Measurements from ENCODE around the gene COL6A2.

Gene COL6A2

DNA sequence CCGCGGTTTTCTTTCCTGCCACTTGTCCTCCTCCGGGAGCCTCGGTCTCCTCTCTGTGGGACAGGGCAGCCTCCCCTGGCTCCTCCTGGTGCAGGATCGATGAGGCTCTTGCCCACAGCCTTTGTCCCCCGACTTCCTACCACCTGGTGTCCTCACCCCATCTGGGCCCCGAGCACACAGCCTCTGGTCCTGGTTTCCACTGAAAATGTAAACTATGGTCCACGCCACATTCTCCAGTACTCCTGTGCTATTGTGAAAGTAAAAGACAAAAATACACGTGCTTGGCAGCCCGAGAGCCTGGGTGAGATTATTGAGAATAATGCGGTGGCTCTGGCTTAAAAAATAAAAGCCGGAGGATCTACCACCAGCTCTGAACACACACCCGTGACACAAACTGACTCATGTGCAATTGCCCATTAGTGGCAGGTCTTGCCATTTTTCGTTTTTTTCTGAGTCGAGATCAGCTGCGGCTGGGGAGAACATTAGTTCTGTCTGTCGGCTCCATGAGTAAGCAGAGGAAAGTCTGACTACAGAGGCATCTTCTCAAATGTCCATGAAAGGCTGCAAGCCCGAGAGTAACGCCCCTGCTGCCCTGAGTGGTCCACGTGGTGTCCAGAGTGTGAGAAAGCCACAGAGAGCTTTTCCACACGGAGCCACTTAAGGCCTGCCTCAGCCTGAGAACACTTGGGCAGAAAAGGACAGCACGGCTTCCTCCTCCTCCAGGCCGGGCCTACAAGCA is 5.7 kb upstream of the COL6A2 start:
- no peak overlapping the region for H3K4me3 ChIP-seq (ENCODE audit: low read length)
- TF ChIP-seq ZNF274 (IDR thresholded peaks at IDR 0.05; ENCODE audit: low read depth, low read length) = no peak

GRCh38 chr21:46092811-46093667 is 4.9 kb upstream of the COL6A2 start:
- no peak for TF ChIP-seq ZNF274 (IDR thresholded peaks at IDR 0.05; ENCODE audit: low read depth, low read length)
- no peak overlapping the region for H3K4me3 ChIP-seq (ENCODE audit: low read length)

DNA sequence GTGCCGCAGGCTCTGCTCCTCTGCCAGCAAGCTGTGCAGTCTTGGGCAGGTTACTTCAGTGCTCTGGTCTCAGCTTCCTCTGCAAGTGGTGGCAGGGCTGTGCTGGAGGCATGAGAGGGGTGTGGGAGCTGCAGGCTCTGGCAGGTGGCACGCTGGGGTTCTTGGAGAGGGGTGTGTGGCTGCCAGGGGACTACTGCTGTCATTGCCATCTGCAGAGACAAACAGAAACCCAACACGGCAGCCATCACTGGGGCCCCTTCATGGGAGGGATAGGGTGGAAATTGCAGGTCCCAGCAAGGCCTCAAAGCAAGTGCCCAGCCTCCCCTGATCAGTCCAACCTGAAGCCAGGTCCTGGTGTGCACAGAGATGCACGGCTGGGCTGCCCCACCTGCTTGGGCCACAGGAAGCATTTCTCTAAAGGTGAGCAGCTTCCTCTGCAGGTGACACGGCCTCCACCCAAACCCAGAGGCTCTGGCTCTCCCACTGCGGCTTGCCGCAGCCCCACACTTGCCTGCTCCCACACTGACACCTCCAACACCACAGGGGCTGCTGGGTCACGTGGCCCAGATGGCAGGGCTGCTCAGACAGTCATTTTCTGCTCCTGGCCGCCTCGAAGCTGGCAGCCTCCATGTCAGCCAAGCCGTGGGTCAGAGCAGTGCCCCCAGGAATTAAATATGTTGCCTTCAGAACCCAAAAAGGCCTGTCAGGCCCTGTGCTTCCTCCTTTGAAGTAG is 4.1 kb upstream of the COL6A2 start:
- H3K4me3 ChIP-seq (ENCODE audit: low read length) = no peak overlapping the region
- TF ChIP-seq ZNF274 (IDR thresholded peaks at IDR 0.05; ENCODE audit: low read depth, low read length) = no peak

- H3K4me3 ChIP-seq (ENCODE audit: low read length) = no peak overlapping the region
- no peak for TF ChIP-seq ZNF274 (IDR thresholded peaks at IDR 0.05; ENCODE audit: low read depth, low read length)
Measured at GRCh38 chr21:46094401-46095082, 3.4 kb upstream of the COL6A2 start.

- no peak overlapping the region for H3K4me3 ChIP-seq (ENCODE audit: low read length)
- no peak for TF ChIP-seq ZNF274 (IDR thresholded peaks at IDR 0.05; ENCODE audit: low read depth, low read length)
Measured at GRCh38 chr21:46095083-46095719, 2.7 kb upstream of the COL6A2 start.

DNA sequence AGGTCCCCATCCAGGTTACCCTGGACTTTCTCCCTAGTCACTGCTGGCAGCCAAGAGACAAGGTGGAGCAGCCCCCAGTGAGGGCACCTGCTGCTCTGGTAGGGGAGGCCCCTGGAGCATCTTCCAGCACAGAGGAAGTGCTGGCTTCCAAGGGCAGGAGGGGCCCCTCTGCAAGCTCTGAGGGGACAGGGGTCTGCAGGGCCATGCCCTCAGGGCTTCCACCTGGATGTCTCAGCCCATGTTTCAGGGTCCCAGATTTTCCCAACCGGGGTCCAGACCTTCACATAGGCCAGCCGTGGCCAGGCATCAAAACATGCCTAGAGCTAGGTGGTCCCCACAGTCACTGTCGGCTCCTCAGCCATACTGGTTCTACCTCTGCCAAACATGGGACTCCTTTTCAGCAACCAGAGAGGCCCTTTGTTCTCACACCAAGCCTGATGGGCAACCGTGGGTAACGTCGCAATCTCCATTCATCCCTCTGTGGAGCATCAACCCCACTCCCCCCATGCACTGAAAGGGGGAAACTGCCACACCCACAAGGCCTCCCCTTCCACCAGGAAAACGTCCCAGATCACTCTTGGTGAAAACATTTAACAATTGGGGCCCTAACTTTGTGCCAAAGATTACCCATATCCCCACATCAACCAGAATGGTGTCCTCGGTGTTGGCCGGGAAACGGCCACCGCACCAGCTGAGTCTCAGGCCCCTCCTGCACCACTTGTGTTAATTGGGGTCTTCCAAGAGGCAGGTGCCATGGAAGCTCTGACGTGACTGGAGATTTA is 1.9 kb upstream of the COL6A2 start:
- H3K4me3 ChIP-seq (ENCODE audit: low read length) = no peak overlapping the region
- no peak for TF ChIP-seq ZNF274 (IDR thresholded peaks at IDR 0.05; ENCODE audit: low read depth, low read length)

GRCh38 chr21:46096596-46097335 is 1.1 kb upstream of the COL6A2 start:
- no peak for TF ChIP-seq ZNF274 (IDR thresholded peaks at IDR 0.05; ENCODE audit: low read depth, low read length)
- H3K4me3 ChIP-seq (ENCODE audit: low read length) = no peak overlapping the region

DNA sequence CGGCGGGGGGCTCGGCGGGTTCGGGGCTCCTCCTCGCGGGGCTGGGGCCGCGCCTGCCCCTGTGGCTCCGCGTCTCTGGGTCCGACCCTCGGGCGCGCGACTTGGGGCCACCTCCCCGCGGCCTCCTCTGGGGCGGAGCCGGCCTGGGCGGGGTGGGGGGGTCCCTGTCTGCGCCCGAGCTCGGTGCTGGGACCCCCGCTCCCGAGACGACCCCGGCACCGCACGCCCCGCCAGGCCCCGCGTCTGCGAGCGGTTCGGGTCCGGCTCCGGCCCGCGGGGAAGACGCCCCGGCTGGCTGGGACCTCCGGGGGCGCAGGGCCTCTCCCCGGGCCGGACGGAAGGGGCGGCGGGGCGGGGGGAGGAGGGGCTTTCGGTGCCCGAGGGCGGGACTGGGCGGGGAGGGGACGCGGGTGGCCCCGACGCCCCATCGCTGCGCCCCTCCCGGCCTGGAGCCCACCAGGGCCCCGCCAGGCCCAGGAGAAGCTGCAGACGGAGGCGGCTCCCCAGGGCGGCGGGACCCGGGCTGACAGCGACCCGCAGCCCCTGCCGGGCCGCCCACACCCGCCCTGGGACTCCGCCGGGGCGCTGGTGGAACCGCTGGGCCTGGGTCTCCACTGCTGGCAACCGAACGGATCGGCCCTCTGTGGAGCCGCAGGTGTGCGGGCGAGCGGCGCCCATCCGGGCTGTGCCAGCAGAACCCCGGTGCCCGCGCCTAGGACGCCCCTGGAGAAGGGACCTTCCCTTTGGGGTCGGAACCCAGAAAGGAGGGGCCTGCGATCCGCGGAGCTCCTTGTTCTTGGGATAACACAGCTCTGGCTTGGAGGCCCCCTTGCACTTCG is 610 bp downstream of the COL6A2 start:
- H3K4me3 ChIP-seq (ENCODE audit: low read length) = no peak overlapping the region

DNA sequence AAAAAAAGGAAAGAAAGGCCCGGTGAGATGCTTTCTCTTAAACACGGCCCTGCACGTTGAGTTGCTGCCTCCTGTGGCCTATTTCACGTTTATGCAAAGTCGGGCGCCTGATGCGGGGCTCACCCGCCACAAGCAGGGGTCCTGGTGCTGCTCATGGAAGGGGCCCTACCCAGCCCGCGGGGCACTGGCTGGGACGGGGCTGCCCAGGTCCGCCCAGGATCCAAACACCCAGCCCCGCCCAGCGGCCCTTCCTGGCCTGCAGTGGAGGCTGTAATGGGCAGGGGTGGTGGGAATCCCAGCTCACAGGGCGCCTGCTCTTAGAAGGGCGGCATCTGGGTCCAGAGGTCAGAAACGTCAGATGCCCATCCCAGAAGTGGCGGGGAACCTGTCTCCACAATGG is 1.6 kb downstream of the COL6A2 start:
- H3K4me3 ChIP-seq (ENCODE audit: low read length) = no peak overlapping the region
- no peak for TF ChIP-seq ZNF274 (IDR thresholded peaks at IDR 0.05; ENCODE audit: low read depth, low read length)

More for the DNA sequence above, 610 bp downstream of the COL6A2 start:
- no peak for TF ChIP-seq ZNF274 (IDR thresholded peaks at IDR 0.05; ENCODE audit: low read depth, low read length)

- no peak for TF ChIP-seq ZNF274 (IDR thresholded peaks at IDR 0.05; ENCODE audit: low read depth, low read length)
- no peak overlapping the region for H3K4me3 ChIP-seq (ENCODE audit: low read length)
Measured at GRCh38 chr21:46100020-46100419, 2.1 kb downstream of the COL6A2 start.

GRCh38 chr21:46100426-46100825 is 2.5 kb downstream of the COL6A2 start:
- H3K4me3 ChIP-seq (ENCODE audit: low read length) = no peak overlapping the region
- no peak for TF ChIP-seq ZNF274 (IDR thresholded peaks at IDR 0.05; ENCODE audit: low read depth, low read length)
